Psoas muscle (tissue), 8 donors: ENCODE data around the gene GALNT16. TPM values are rescaled to one million over a fixed set of nuclear protein-coding genes. Genes with fewer than 3 reads are reported as not detected.

Experiments used
- ATAC-seq, 4 donors: fragments of 200-7000 bp; cut with Tn5 transposase; one replicate each; pipeline ENCODE4 v1.9.1; 2020; ENCODE audit warnings: moderate library complexity in 3 of 4, mild to moderate bottlenecking in 2 of 4
- DNase-seq, 2 donors: peaks; one replicate each; pipeline ENCODE4 v3.0.0-alpha.2; 2020
- H3K27ac ChIP-seq: fragments of 200-600 bp; one replicate; pipeline ENCODE4 v1.8.0; 2022
- H3K27me3 ChIP-seq, 3 donors: fragments of 200-600 bp in 1 of 3; one replicate each; pipeline versions ENCODE4 v1.6.1 to v1.8.0; 2013 to 2022; ENCODE audit warnings: low read length in 2 of 3, mild to moderate bottlenecking in 2 of 3, moderate library complexity in 1 of 3; ENCODE audit not compliant: insufficient read depth in 3 of 3
- H3K36me3 ChIP-seq, 2 donors: fragments of 200-600 bp in 1 of 2; one replicate each; pipeline versions ENCODE4 v1.6.1 to v1.8.0; 2013 to 2022; ENCODE audit warnings: low read depth in 1 of 2, mild to moderate bottlenecking in 1 of 2, moderate library complexity in 1 of 2; ENCODE audit not compliant: insufficient read depth in 1 of 2
- H3K4me1 ChIP-seq: fragments of 200-600 bp; one replicate; pipeline ENCODE4 v1.8.0; 2022
- H3K4me3 ChIP-seq: fragments of 200-600 bp; one replicate; pipeline ENCODE4 v1.8.0; 2022; ENCODE audit warnings: mild to moderate bottlenecking
- H3K9me3 ChIP-seq: fragments of 200-600 bp; one replicate; pipeline ENCODE4 v1.8.0; 2022
- CTCF ChIP-seq: fragments of 200-600 bp; IDR thresholded peaks from one replicate; pipeline ENCODE4 v1.8.0; 2022; ENCODE audit warnings: antibody characterized with exemption
- WGBS, 3 donors: extraction: QIAGEN DNeasy Blood & Tissue Kit; methylation state at CpG; one replicate each; pipeline versions ENCODE4 v1.1.6 to v1.1.7; 2013; 5-methylcytosine and 5-hydroxymethylcytosine counted together
- intact Hi-C, 2 donors: fragments of 100-400 bp; cut with DNase I; formaldehyde crosslinking; loops; one replicate each; pipeline versions ENCODE4 v1.11.0 to v1.14.2; 2022
- polyA plus RNA-seq, 3 donors: library from polyadenylated mRNA; stranded (reverse); fragments of 200-250 nt; gene quantifications; one replicate each; pipeline ENCODE4 v1.2.3, GENCODE V29; 2013
- total RNA-seq, 4 donors: library from RNA; stranded (reverse); fragmentation: NEBNext Ultra II Directional in 2 of 4; extraction: Animal tissue kit (Norgen Biotek cat#: 25700) in 2 of 4; gene quantifications; one replicate each; pipeline versions ENCODE4 v1.2.1 to v1.2.4, GENCODE V29; 2021 to 2023
- donor health status: healthy with polysubstance abuse.
- donor health status: DM: no; HTN: no; CAD: no; lungs with moderate emphysema.
- donor health status: Bipolar disorder and iron deficiency.
- donor health status: healthy.
- donor health status: DM: yes; HTN: yes; CAD: no.
- donor health status: DM: no; HTN: no; CAD: no.
- donor health status: DM: no; HTN: no; CAD: no.
- donor health status: DM: yes; HTN: yes; CAD: no.

Gene GALNT16
- total and polyA plus RNA-seq, 7 donors: 0.83 to 2.6 (median 1.7) TPM

GRCh38 chr14:69392481-69392880 lies 132.5 kb downstream of the GALNT16 start:
- no peak for DNase-seq
- 96 to 97% (median 96%) methylated on average over 3 of the region's 3 CpGs for WGBS, 3 donors
- H3K27ac ChIP-seq: no peak overlapping the region
- H3K36me3 ChIP-seq: peaks cover 14 to 90% of the 10 kb centered on the region in 2 donors
- no peaks in the 10 kb centered on the region for H3K9me3 ChIP-seq
- intact Hi-C loops: loop anchor here in 1 of 2 donors (10.0 kb wide), 1 partner anchor 238 kb away; the partner anchor contains the start of gene DCAF5
- ATAC-seq: no peak
- H3K4me1 ChIP-seq: peaks cover 19% of the 10 kb centered on the region
- no peaks in the 10 kb centered on the region for H3K27me3 ChIP-seq
- no peak overlapping the region for H3K4me3 ChIP-seq
- no peak for TF ChIP-seq CTCF

GRCh38 chr14:69395929-69396328 lies 136.0 kb downstream of the GALNT16 start:
- Histone ChIP-seq H3K9me3 (no peaks in the 10 kb centered on the region), H3K27ac (no peak overlapping the region), H3K27me3 (no peaks in the 10 kb centered on the region), H3K36me3 (peaks cover 14 to 56% of the 10 kb centered on the region in 2 donors), H3K4me1 (peaks cover 37% of the 10 kb centered on the region), H3K4me3 (no peak overlapping the region)
- intact Hi-C loops: loop anchor here in 1 of 2 donors (10.0 kb wide), 1 partner anchor 241 kb away; the partner anchor contains the start of gene DCAF5
- no peak for TF ChIP-seq CTCF
- 84 to 88% (median 86%) methylated on average over 4 of the region's 4 CpGs for WGBS, 3 donors
- ATAC-seq: no peak
- no peak for DNase-seq

GRCh38 chr14:69398053-69398817 lies 138.3 kb downstream of the GALNT16 start, which contains the start of the genes ERH and SLC39A9:
TSS of gene ERH (minus strand) at chr14:69398299. CDS start at chr14:69398233, 66 bp downstream.
TSS of gene SLC39A9 (plus strand) at chr14:69398692. CDS start at chr14:69399370, 678 bp downstream.
- intact Hi-C loops: loop anchor here in 1 of 2 donors (2.0 to 10.0 kb wide), 2 partner anchors 63 to 243 kb away; partner anchors contain the start of gene DCAF5
- ATAC-seq: peak; percentile 98 to 99 (median 98)
- TF ChIP-seq CTCF: no peak
- Histone ChIP-seq H3K9me3 (no peaks in the 10 kb centered on the region), H3K27me3 (no peaks in the 10 kb centered on the region), H3K4me3 (peak within 1 kb of the TSS; percentile 93), H3K4me1 (peaks cover 39% of the 10 kb centered on the region), H3K36me3 (peaks cover 11 to 33% of the 10 kb centered on the region in 2 donors), H3K27ac (peak within 1 kb of the TSS; percentile 94)
- WGBS, 3 donors: 0% methylated on average over 52 to 53 of the region's 53 CpGs
- peak; percentile 95 to 98 for DNase-seq

GRCh38 chr14:69398818-69399210 lies 138.9 kb downstream of the GALNT16 start:
- H3K4me1 ChIP-seq: peaks cover 40% of the 10 kb centered on the region
- no peak for TF ChIP-seq CTCF
- H3K27me3 ChIP-seq: no peaks in the 10 kb centered on the region
- 0 to 2% (median 1%) methylated on average over 17 to 18 of the region's 18 CpGs for WGBS, 3 donors
- DNase-seq: no peak
- intact Hi-C loops: loop anchor here in 1 of 2 donors (2.0 to 10.0 kb wide), 2 partner anchors 62 to 244 kb away; partner anchors contain the start of gene DCAF5
- no peaks in the 10 kb centered on the region for H3K9me3 ChIP-seq
- peaks cover 6 to 27% of the 10 kb centered on the region in 2 donors for H3K36me3 ChIP-seq
- no peak for ATAC-seq
- peak overlapping the region; percentile 93 for H3K4me3 ChIP-seq
- peak overlapping the region; percentile 94 for H3K27ac ChIP-seq
